Activated CD4-positive, alpha-beta T cell treated with anti-CD3 and anti-CD28 coated beads, Interleukin-2, amount 10 ng/mL, durations not matched to agents 7 days and 5 days (primary cell): ENCODE results near the gene MSH3. TPM values are rescaled to one million over a fixed set of nuclear protein-coding genes. Genes with fewer than 3 reads are reported as not detected.
A peak's percentile ranks its signal among the peaks of the same experiment; 100 is the strongest.
"Not testable (repeated sequence)": the region's sequence is repeated elsewhere in the genome, so short reads cannot be mapped to it uniquely, and the experiment has no call there.

Source experiments
- CTCF ChIA-PET: fragments of 350-600 bp; sonication (Branson Sonifier 250); formaldehyde crosslinking; loops from one replicate; lab custom pipeline; 2021; ENCODE audit warnings: antibody characterized with exemption; lab: Charles Lee
- POLR2A ChIA-PET: fragments of 350-600 bp; sonication (Branson Sonifier 250); formaldehyde crosslinking; loops from one replicate; lab custom pipeline; 2021; ENCODE audit warnings: antibody characterized with exemption; lab: Charles Lee
- DNase-seq: peaks from one replicate; pipeline ENCODE4 v3.0.0-alpha.2; 2020
- H3K27ac Mint-ChIP-seq: one replicate; pipeline ENCODE4 v1.8.0; 2021; ENCODE audit warnings: mild to moderate bottlenecking, moderate library complexity, mixed read lengths
- H3K27me3 Mint-ChIP-seq: one replicate; pipeline ENCODE4 v1.8.0; 2021; ENCODE audit warnings: mixed read lengths
- H3K36me3 Mint-ChIP-seq: one replicate; pipeline ENCODE4 v1.8.0; 2021; ENCODE audit warnings: low read depth, mixed read lengths
- H3K4me1 Mint-ChIP-seq: one replicate; pipeline ENCODE4 v1.8.0; 2021; ENCODE audit warnings: mixed read lengths
- H3K4me3 Mint-ChIP-seq: one replicate; pipeline ENCODE4 v1.8.0; 2021; ENCODE audit warnings: mild to moderate bottlenecking, moderate library complexity, mixed read lengths
- H3K9me3 Mint-ChIP-seq: one replicate; pipeline ENCODE4 v1.8.0; 2021; ENCODE audit warnings: mixed read lengths
- total RNA-seq, 2 experiments: library from RNA; stranded (reverse); gene quantifications; one replicate each; pipeline ENCODE4 v1.2.3, GENCODE V29; 2021

MSH3 gene
- total RNA-seq, 2 experiments from 2014 or later = 23.2 to 25.4 TPM

- Mint-ChIP-seq H3K27me3 (no peaks in the 10 kb centered on the region), H3K36me3 (peaks cover 54% of the 10 kb centered on the region), H3K27ac (no peak overlapping the region), H3K4me1 (no peaks in the 10 kb centered on the region), H3K9me3 (peaks cover 28% of the 10 kb centered on the region), H3K4me3 (no peak overlapping the region)
- no peak for DNase-seq
- POLR2A ChIA-PET = no interaction called here
- CTCF ChIA-PET = no interaction called here
Measured at GRCh38 chr5:80825786-80826460, 171.5 kb downstream of the MSH3 start.

DNA sequence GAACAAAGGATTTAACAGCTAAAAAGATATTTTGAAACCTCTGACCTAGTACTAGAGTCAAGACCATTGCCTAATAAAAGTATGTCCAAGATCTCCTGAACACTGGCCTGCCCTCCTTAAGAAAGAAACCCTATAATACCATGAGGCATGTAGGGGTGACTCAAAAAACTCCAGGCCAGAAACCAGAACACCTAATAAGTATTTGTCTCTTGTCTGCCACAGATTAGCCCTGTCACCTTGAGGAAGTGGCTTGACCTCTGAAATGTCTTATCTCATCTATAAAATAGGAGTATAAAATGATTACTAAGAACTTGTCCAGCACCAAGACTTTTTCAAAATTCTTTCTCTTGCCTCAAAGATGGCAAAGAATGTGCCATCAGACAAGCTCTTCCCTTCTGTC lies 180.3 kb downstream of the MSH3 start:
- no peak for DNase-seq
- peaks cover 23% of the 10 kb centered on the region for H3K36me3 Mint-ChIP-seq
- no peaks in the 10 kb centered on the region for H3K9me3 Mint-ChIP-seq
- H3K27me3 Mint-ChIP-seq = no peaks in the 10 kb centered on the region
- ChIA-PET POLR2A (no interaction called here), CTCF (interaction anchor here (0.6 to 2.1 kb wide), 3 partner anchors 13 to 339 kb away, joined by 3 to 10 read pairs (median 5); no protein-coding TSS in a partner anchor)
- H3K4me1 Mint-ChIP-seq = peaks cover 18% of the 10 kb centered on the region
- H3K4me3 Mint-ChIP-seq = no peak overlapping the region
- H3K27ac Mint-ChIP-seq = no peak overlapping the region

- Mint-ChIP-seq H3K27me3 (no peaks in the 10 kb centered on the region), H3K4me1 (peaks cover 18% of the 10 kb centered on the region), H3K27ac (no peak overlapping the region), H3K4me3 (no peak overlapping the region), H3K36me3 (peaks cover 20% of the 10 kb centered on the region), H3K9me3 (no peaks in the 10 kb centered on the region)
- ChIA-PET CTCF (interaction anchor here (0.6 to 2.1 kb wide), 2 partner anchors 12 to 193 kb away, joined by 3 to 10 read pairs; no protein-coding TSS in a partner anchor), POLR2A (no interaction called here)
- no peak for DNase-seq
Measured at GRCh38 chr5:80835128-80835527, 180.7 kb downstream of the MSH3 start.

DNA sequence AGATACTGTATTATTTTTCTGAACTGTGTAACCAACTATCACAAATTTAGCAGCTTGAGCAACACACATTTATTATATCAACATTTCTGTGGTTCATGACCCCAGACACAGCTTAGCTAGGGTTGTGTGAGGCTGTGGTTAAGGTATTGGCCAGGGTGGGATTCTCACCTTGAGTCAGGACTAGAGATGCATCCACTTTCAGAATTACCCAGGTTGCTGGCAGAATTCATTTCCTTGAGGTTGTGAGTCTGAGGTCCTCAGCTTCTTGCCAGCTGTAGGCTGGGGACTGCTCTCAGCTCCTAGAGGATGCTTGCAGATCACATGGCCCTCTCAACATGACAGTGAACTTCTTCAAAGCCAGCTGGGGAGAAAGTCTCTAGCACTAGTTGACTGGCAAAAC lies 183.2 kb downstream of the MSH3 start:
- Mint-ChIP-seq H3K9me3 (no peaks in the 10 kb centered on the region), H3K27ac (peak overlapping the region; percentile 38), H3K27me3 (no peaks in the 10 kb centered on the region), H3K36me3 (peaks cover 28% of the 10 kb centered on the region), H3K4me3 (no peak overlapping the region), H3K4me1 (peaks cover 20% of the 10 kb centered on the region)
- peak; percentile 14 for DNase-seq
- POLR2A ChIA-PET = no interaction called here
- CTCF ChIA-PET = interaction anchor here (0.6 kb wide), 1 partner anchor 323 kb away, joined by 3 read pairs; no protein-coding TSS in a partner anchor

- POLR2A ChIA-PET, CTCF ChIA-PET, H3K9me3 Mint-ChIP-seq, H3K27ac Mint-ChIP-seq, DNase-seq, H3K4me3 Mint-ChIP-seq, H3K27me3 Mint-ChIP-seq: not testable (repeated sequence)
- Mint-ChIP-seq H3K4me1 (peaks cover 24% of the 10 kb centered on the region), H3K36me3 (peaks cover 40% of the 10 kb centered on the region)
Measured at GRCh38 chr5:80841026-80841797, 186.8 kb downstream of the MSH3 start.

GRCh38 chr5:80846422-80846821 lies 192.0 kb downstream of the MSH3 start:
- CTCF ChIA-PET = interaction anchor here (1.0 kb wide), 1 partner anchor 9 kb away, joined by 7 read pairs; no protein-coding TSS in a partner anchor
- H3K4me1 Mint-ChIP-seq, H3K27ac Mint-ChIP-seq, DNase-seq, H3K4me3 Mint-ChIP-seq, POLR2A ChIA-PET, H3K27me3 Mint-ChIP-seq: not testable (repeated sequence)
- peaks cover 32% of the 10 kb centered on the region for H3K9me3 Mint-ChIP-seq
- peaks cover 73% of the 10 kb centered on the region for H3K36me3 Mint-ChIP-seq

GRCh38 chr5:80850168-80850567 lies 195.7 kb downstream of the MSH3 start:
- Mint-ChIP-seq H3K4me1 (peaks cover 21% of the 10 kb centered on the region), H3K9me3 (peaks cover 40% of the 10 kb centered on the region), H3K36me3 (peaks cover 65% of the 10 kb centered on the region)
- H3K27ac Mint-ChIP-seq, CTCF ChIA-PET, DNase-seq, H3K4me3 Mint-ChIP-seq, H3K27me3 Mint-ChIP-seq, POLR2A ChIA-PET: not testable (repeated sequence)

- Mint-ChIP-seq H3K4me3 (no peak overlapping the region), H3K4me1 (peaks cover 17% of the 10 kb centered on the region), H3K27me3 (no peaks in the 10 kb centered on the region), H3K27ac (no peak overlapping the region), H3K9me3 (peaks cover 40% of the 10 kb centered on the region), H3K36me3 (peaks cover 73% of the 10 kb centered on the region)
- CTCF ChIA-PET = no interaction called here
- DNase-seq = peak; percentile 8
- POLR2A ChIA-PET = no interaction called here
Measured at GRCh38 chr5:80852331-80853245, 198.1 kb downstream of the MSH3 start.

- no peak for DNase-seq
- no peaks in the 10 kb centered on the region for H3K27me3 Mint-ChIP-seq
- H3K27ac Mint-ChIP-seq = no peak overlapping the region
- POLR2A ChIA-PET = no interaction called here
- H3K36me3 Mint-ChIP-seq = peaks cover 71% of the 10 kb centered on the region
- H3K9me3 Mint-ChIP-seq = peaks cover 39% of the 10 kb centered on the region
- H3K4me3 Mint-ChIP-seq = no peak overlapping the region
- CTCF ChIA-PET = no interaction called here
- peaks cover 17% of the 10 kb centered on the region for H3K4me1 Mint-ChIP-seq
Measured at GRCh38 chr5:80853413-80853812, 199.0 kb downstream of the MSH3 start.

DNA sequence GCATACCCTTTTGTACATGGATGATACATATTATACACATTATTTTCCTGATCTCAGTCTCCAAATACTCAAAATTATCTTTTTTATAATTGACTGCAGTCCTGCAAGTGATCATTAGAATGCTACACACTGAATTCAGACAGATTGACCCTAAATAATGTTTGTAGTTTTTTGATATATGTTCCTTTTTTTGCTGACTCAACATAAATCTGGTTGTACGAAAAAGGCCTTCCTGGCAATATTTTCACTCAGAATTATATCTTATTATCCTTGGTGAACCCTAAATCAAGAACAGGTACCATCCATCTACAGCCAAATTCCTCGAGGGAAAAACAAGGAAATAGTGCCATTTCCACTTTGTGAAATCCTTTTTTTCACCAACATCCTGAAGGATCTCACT lies 200.1 kb downstream of the MSH3 start:
- Mint-ChIP-seq H3K36me3 (peaks cover 63% of the 10 kb centered on the region), H3K4me3 (no peak overlapping the region), H3K27ac (no peak overlapping the region), H3K27me3 (no peaks in the 10 kb centered on the region), H3K9me3 (peaks cover 34% of the 10 kb centered on the region), H3K4me1 (peaks cover 17% of the 10 kb centered on the region)
- ChIA-PET CTCF (interaction anchor here (1.5 kb wide), 1 partner anchor 8 kb away, joined by 7 read pairs; no protein-coding TSS in a partner anchor), POLR2A (no interaction called here)
- DNase-seq = no peak

DNA sequence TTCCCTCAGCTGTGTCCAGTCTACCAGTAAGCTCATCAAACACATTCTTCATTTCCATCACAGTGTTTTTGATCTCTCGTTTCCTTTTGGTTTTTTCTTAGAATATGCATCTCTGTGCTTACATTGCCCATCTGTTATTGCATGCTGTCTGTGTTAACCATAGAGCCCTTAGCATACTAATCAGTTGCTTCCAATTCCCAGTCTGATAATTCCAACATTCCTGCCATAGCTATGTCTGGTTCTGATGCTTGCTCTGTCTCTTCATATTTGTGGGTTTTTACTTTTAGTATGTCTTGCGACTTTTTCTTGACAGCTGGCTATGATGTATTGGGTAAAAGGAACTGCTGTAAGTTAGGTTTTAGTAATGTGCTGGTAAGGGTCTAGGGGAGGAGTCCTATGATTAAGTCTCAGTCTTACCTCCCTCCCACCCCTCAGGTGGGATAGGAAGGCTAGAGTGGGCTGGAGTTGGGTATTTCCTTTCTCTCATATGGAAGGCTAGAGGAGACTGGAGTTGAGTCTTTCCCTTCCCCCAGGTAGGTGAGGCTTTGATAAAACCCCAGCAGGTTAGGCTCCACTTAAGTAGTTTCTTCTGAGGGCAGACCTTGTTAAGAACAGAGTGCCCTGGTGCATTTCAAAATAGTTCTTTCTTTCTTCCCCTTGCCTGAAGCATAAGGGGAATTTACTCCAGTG lies 206.6 kb downstream of the MSH3 start:
- POLR2A ChIA-PET = interaction anchor here (0.6 kb wide), 1 partner anchor 99 kb away, joined by 3 read pairs; no protein-coding TSS in a partner anchor
- Mint-ChIP-seq H3K27me3 (no peaks in the 10 kb centered on the region), H3K27ac (no peak overlapping the region), H3K36me3 (peaks cover 50% of the 10 kb centered on the region), H3K4me1 (peaks cover 22% of the 10 kb centered on the region), H3K9me3 (peaks cover 20% of the 10 kb centered on the region), H3K4me3 (no peak overlapping the region)
- CTCF ChIA-PET = interaction anchor here (0.6 kb wide), 1 partner anchor 14 kb away, joined by 3 read pairs; no protein-coding TSS in a partner anchor
- no peak for DNase-seq

DNA sequence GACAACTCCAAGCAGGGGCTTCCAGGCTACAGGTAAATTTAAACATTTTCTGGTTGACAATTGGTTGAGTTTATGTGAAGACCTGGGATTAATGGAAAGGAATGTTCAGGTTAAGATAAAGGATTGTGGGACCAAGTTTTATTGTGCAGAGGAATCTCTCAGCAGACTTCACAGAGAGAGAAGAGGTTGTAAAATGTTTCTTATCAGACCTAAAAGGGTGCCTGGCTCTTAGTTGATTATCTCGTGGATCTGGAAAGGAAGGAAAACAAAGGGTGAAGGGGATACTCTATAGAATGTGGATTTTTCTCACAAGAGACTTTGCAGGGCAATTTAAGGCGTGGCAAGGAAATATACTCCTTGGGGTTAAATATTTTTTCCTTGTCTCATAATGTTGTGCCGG lies 209.3 kb downstream of the MSH3 start:
- no peaks in the 10 kb centered on the region for H3K27me3 Mint-ChIP-seq
- H3K4me3 Mint-ChIP-seq = no peak overlapping the region
- peaks cover 31% of the 10 kb centered on the region for H3K4me1 Mint-ChIP-seq
- ChIA-PET CTCF (no interaction called here), POLR2A (no interaction called here)
- H3K9me3 Mint-ChIP-seq = peaks cover 11% of the 10 kb centered on the region
- no peak for DNase-seq
- no peak overlapping the region for H3K27ac Mint-ChIP-seq
- H3K36me3 Mint-ChIP-seq = peaks cover 54% of the 10 kb centered on the region
